GM18498 (cell line): ENCODE data around the gene CACNA2D3.

Source experiments
- ATAC-seq: cut with Tn5 transposase; IDR thresholded peaks from one replicate; pipeline ENCODE4 v1.9.1; 2021; ENCODE audit warnings: mild to moderate bottlenecking, moderate library complexity; ENCODE audit not compliant: unreplicated experiment

The CACNA2D3 gene

DNA sequence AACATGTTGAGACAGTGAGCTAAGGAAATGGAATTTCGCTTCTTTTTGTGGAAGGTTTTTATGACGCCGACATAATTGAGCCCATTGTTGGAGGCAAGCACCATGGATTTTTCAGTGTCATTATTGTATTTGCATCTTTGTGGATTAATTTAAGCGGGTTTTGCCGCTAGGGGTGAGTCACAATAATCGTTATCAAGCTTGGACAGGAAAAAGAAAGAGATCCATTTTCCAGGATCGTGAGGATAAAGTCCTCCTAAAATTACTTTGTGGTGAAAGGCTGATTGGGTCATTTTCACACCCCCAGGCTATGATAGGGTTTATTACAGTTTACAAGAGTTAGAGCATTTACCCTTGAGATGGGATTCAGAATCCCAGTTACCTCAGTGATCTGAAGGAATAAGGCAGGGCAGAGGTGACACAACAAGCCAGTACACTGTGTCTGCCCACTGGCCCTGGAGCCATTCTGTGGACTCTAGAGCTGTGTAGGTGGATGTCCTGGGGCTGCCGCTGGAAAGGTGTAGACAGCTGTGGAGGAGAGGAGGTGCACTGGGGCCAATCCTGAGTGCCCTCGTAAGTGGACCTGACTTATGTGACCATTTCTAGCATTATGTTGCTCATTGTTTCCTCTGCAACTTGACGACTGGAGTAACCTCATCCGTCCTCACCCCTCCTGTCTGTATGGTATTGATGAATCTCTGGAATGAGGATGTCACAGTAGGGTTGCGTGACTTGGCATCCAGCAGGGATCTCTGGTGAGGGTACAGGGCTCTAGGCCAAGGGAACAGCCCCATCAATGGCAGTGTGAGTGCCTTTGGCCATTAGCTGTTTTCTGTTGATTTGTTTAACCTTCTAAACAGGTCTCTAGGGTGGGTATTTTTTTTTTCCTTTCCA lies 435.4 kb downstream of the CACNA2D3 start:
- no peak for ATAC-seq

DNA sequence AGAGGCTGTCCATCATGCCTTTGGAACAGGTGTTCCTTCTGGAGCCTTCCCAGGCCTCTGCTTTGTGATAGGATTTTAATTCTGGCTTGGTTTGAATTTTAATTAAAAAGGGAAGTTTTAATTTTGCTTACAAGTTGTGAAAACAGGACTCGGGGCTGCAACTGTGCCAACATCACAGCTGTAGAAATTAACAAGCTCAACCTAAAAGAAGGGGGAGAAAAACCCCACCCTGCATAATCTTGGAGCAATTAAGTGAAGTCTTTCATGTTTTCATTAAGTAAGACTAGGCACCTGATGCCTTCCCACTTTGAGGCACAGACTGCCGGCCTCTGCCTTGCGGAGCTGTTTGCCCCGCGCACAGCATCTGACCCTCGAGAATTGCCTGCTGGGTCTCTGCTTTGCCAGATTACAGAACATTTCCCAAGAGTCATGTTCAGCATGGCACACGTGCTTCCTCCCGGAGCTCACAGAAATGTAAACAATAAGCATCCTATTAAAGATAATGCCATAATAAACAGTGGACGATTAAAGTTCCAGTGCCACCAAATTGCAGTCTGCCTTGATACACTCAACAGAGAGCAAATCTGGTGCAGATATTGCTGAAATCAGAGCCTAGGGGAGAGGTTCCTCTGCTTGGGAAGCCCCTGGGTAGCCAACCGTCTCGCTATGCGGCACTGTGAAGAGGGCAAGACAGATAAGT lies 441.3 kb downstream of the CACNA2D3 start:
- ATAC-seq = no peak

DNA sequence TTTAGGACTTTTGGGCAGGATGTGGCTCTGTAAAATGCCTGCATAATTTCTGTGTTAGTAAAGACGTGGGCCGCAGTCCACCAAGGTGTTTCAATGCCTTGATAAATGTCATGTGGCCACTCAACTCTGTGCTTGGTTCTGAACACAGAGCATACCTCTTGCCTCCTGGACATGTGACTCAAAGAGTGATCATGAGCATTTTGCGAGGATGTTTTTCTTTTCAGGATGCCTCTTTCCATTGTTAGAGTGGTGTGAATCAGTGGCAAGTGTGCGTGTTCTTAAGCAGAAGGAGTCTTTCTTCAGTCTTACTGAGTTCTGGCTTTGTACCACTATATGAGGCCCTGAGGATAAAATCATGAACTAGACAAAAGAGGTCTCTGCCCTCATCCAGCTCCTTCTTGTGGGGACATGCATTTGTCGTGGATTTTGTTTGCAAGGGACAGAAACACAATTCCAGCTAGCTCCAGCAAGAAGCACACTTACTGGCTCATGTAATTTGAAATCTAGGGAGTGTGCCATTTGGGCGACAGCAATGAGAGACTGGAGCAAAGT lies 442.1 kb downstream of the CACNA2D3 start:
- ATAC-seq = no peak

DNA sequence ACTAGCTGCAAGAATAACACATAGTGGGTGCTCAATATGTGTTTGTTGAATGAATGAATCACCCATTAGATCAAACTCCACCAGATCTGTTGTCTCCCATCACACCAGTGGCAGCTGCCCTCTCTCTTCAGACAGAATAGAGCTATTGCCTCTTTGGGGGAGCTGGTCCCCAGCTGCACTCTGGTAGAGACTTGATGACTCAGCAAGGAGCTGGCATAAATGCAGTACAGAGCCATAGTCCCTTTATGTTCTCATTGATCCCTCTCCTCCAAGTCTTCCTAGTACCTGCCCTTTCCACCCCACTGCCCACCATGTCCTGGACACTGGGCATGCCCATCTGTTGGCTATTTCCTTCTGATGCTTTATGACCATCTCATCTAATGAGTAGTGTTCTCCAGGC lies 443.6 kb downstream of the CACNA2D3 start:
- no peak for ATAC-seq

DNA sequence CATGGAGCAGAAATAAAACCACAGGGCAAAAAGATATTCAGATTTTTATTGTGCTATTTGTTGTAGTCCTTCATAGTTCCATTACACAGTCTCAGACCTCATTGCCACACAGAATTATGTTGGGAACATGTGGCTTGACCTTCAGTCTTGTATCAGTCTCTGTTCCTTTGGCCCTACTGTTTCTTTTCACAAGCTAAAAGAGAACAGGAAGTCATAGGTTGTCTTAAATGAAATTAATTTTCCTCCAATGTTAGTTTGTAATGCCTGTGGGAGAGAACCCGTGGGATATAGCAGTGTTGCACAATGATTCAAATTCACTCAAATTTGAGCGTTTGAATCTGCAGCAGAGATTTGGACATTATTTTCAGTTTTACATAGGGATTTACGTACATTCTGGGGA lies 445.6 kb downstream of the CACNA2D3 start:
- ATAC-seq = no peak

DNA sequence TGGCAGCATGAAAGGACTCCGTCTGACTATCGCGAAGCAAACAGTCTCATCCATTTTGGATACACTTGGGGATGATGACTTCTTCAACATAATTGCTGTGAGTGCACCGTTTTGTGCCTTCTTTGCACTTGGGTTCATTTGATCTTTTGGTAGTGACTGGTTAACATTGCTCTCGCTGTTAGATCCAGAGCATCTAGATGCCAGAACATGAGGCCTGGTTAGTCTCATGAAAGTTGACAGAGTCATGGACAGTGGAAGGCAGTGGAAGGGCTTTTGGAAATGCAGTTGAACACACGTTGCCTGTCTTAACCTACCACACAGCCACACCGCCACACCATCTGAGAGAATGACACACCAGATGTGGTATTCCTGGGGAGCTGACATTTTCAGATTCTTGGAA lies 447.7 kb downstream of the CACNA2D3 start:
- no peak for ATAC-seq

DNA sequence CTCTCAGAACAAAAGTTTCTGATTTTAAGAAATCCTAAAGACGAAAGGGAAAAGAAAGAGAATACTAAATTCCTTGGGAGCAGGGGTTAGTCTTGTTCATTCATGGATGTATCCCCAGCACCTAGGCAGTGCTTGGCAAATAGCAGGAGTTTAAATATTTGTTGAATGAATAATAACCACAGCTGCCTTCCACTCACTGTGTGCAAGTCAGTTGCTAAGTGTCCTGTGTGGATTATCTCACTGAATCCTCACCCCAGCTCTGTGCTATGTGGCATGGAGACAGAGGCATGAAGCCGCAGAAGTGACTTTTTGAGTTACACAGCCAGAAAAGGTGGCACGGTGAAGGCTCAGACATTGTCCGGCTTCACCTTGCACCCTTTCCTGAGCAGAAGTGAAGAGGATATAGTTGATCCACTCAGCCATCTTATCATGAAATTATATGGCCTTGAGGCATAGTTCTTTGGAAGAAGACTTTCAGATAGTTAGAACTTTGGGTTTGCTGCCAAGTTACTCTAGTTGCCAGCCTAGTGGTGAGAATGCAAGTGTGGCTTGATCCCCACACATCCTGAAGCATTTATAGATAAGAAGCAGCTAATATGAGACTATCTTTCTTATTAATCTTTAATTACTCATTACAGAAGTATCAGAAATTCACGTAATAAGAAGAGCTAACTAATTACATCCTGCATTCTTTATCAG lies 450.0 kb downstream of the CACNA2D3 start:
- no peak for ATAC-seq

DNA sequence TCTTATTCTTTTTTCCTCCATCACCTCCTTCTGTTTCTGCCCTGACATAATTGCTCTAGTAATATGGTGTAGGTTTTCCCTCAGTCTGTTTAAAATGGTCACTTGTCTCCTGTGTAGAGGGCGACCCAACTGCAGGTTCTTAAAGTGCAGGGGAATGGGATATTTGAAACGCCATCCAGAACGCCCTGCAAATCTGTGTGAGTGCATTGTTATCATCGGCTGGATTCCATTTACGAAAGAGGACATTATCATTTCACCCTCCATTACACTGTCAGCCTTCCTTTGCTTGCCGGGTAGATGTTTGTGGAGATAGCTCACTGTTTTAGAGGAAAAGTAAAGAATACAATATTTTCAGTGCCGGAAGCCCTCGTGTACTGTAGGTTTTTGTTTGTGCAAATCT lies 451.5 kb downstream of the CACNA2D3 start:
- no peak for ATAC-seq

DNA sequence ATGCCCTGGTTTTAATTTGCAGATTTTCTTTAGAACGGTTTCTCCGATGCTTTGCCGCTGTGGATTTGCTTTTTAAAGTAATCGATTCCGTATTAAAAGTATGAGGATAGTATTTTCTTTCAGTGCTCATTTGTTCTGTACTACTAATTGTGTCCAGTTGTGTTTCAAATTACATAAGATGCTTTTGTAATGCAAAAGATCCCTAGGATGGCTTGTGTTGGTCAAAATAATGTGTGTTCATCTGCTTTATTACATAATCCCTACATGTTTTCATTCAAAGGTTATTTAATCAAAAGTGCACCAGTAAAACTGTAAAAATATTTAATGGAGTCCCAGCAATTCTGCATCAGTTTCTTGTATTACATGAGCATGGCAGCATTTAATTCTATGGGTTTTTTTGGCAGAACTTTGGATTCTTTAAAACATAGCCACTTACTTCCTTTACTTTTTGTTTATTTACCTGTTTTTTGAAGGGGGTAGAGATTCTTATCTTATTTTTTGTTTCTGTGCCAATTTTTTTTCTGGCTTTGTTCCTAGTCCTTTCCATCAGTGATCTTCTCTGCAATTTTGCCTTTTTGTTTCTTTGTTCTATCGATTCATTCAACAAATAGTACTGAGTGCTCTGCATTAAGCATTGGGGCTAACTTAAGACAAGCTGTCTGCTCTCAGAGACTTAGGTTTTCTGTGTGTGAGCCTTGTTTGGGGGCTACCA lies 452.7 kb downstream of the CACNA2D3 start:
- ATAC-seq = no peak

DNA sequence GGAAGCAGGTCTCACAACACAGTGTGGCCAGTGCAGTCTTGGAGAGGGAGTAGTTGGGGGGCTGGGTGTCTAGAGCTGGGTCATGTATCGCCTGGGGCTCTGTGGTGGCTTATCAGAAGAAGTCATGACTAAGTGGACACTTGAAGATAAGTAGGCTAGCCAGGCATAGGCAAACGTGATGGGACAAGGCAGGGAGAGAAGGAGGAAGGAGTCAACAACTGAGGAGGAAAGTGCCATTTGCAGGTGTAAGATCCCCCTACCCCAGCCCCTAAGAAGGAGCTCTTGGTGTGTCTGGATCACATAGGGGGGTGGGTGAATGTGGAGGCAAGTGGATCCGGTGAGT lies 453.2 kb downstream of the CACNA2D3 start:
- ATAC-seq = no peak

DNA sequence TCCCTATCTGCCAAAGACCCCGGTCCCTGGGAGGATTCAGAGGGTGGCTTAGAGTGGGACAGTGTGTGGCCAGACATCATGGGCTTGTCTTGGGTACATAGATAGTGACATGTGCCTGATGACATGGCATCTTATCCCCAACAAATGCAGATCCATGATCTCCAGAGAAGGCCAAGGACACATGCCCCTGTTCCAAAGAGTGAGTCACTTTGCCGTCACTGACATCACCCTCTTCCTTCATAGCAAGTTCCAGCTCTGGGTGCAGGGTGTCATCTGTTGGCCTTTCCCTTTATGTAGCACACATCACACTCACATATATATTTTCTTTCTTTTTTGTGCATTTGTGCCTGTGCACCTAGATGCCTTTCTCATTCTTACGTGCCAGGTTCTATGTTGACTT lies 455.0 kb downstream of the CACNA2D3 start:
- no peak for ATAC-seq

DNA sequence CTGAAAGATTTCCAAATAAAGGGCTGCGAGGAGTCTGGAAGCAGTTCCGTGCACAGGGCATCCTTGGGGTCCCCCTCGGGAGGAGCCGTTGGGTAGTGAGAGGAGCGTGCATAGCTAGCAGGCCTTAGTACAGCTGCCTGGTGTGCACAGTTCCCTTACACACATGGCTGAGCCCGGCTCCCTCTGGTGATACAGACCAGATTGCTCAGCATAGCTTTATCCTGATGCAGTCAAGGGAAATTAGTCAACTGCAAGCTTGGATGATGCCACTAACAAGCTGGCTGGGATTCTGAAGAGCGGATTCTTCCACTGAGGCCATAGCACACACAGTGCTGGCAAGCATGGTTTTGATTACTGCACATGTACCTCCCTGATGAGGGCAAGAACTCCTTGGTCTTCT lies 456.1 kb downstream of the CACNA2D3 start:
- no peak for ATAC-seq

DNA sequence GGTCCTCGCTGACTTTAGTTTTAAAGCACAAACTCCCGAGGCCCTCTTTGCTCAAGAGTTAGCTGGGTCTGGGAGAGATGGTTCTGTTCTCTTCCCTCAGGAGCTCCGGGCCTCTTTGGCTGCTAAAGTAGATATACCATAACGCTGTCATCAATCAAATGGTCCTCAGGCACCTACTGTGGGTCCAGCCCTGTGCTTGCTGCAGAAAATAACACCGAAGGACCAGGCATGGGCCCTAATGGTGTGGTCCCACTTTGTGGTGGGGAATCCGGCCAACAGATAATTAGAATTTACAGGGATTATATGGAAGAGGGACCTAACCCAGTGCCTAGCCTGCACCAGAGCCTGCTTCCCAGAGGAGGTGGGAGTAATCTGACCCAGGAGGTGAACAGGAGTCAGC lies 458.1 kb downstream of the CACNA2D3 start:
- ATAC-seq = no peak

DNA sequence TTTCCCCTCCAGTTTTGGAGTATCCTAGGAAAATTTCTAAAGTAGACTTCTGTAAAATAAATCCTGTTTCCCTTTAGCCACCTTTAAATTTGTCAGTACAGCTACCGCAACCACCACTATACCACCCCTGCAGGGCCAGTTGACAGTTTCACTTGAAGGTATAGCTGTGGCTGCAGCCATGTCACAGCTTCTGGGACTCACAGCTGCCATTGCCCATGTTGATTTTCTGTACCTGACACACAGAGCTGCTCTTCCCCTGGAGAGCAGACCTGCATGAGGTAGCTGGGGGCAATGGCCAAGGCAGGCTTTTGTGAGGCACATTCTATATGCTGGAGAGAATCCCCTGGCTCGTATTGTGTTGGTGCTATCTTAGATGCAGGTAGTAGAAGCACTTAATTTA lies 460.1 kb downstream of the CACNA2D3 start:
- no peak for ATAC-seq

DNA sequence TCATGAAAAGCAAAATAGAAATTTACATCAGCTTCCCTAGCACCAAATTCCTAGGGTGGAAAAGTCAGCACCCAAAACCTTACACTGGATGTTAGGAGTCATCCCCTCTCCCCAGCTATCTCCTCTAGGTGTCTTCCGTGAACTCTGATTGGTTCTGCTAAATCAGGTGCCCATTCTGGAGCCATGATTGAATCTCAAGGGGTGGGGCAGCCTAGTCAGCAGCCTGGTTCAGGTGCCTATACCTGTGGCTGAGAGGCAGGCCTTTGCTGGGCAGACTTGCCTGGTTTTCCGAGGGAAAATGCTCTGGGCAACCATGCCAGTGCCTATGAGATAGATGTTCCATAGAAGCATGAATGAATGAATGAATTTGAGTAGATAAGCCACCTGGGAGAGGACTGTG lies 468.8 kb downstream of the CACNA2D3 start:
- no peak for ATAC-seq

DNA sequence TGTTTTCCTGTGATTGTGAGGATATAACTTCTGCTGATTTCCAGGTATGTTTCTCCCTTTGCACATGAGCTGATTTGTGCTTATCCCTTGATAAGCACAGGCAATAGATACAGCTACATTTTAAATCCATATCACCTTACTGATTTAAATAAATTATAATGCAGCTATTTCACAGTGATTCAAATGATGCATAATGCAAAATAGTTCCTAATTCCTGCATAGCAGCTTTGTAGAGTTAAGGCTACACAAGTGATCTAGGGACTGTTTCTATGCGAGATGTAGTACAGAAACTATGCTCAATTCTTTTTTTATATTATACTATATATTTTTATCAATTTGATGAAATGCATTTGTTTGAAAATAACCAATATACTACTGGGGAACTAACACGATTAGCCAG lies 471.3 kb downstream of the CACNA2D3 start:
- no peak for ATAC-seq

DNA sequence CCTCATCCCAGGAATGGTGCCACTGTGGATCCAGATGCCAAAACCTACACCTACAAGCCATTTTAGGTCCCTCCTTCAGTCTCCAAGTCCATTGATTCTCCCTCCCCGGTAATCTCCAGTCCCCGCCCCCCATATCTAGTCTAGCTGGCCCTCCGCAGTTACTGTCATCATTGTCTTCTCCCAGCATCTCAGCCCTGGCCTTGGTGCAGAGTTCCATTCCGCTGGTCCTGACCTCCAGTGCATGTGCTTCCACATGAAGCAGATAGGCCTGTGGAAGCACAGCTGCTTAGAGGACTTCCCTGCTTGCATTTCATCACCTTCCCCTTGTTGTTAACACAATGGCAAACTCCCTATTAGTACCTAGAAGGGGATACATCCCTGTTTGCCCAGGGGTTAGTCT lies 473.7 kb downstream of the CACNA2D3 start:
- no peak for ATAC-seq

DNA sequence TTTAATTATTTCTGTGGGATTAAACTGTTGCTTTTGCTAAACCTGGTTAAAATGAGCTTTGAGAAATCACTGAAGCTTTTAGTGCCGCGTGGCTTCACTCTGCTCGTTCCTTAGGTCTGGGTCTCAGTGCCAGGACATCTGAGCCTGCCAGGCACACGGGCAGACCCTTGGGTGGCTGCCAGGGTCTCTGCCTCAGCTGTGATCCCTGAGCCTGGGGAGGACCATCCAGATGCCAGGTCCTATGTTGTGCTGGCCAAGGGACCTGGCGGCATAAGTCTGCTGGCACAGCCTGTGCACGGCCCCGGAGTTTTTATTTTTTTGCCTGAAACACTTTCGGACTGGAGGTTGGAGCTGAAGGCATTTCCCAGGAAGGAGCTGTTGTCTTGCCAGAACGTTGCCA lies 477.4 kb downstream of the CACNA2D3 start:
- ATAC-seq = no peak

DNA sequence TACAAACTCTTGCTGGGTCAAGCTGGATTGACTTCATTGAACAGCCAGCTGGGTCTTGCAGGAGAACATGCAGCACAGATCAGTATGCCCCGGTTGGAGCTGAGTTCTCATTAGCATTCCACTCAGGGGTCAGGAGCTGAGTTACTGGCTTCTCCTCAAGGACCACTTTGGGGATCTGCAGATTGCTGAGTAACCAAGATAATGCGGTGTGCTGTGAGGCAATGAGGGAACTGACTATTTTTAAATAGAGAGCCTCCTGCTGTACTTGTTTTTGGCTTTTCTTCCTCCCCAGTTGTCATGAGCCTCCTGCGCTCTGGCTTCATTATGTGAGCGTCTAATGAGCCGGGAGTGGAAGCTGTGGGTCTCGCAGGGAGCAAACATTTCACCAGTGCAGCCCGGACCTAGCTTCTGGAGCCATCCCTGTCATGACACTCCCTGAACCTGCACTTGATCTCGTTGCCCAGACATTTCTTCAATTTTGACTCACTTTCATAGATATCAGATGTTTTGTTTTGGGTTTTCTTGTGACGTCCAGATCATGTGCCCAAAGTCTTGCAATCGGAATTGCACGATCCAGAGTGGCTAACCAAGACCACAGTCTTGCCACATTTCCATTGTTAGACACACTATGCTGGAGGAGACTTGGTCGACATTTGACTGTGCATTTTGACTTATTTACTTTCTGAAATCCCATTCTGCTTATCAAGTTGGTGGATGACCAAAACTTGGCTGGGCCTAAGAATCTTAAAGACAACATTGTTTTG lies 478.3 kb downstream of the CACNA2D3 start:
- no peak for ATAC-seq

DNA sequence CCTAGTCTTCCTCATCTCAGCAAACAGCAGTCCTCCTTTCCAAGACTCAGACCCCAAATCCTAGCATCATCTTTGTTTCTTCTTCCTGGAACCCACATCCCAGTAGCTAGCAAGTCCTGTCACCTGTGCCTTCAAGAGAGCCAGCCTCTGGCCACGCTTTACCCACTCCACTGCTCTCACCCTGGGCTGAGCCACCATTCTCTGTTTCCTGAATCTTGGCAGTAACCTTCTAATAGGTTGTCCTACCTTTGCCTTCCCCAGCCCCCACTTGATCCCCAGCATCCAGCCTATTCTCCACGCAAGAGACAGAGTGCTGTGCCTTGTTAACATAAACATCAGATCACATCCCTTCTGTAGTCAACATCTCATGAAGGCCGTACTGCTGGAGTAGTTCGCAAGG lies 482.1 kb downstream of the CACNA2D3 start:
- no peak for ATAC-seq
